Hematopoietic multipotent progenitor cell treated with erythropoietin and hydrocortisone succinate and interleukin-3 and kit ligand, for 15 days (in vitro differentiated cells): Measurements from ENCODE around the gene NOCT.
"Not testable (repeated sequence)": the region's sequence is repeated elsewhere in the genome, so short reads cannot be mapped to it uniquely, and the experiment has no call there.

Experiments used
- DNase-seq: peaks from one replicate; pipeline ENCODE4 v3.0.0-alpha.2; 2015; ENCODE audit warnings: low spot score

The NOCT gene

DNA sequence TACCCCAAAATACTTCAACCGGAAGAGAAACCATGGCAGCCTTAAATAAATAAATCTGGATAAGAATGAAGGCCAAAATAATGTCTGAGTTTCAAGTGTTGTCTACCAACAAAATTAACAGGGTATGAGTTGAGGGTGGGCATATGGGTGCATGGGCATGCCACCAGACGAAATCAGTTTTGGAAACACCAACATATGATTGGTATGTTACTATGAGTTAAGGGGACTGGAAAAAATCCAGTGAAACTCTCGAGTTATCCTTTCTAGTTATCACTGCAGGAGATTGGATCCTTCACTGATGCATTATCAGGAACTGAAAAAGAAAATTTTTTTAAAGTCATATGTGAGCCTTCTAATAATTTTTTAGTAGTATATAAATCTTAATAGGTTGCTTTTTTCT, 32.4 kb downstream of the NOCT start:
- no peak for DNase-seq

DNA sequence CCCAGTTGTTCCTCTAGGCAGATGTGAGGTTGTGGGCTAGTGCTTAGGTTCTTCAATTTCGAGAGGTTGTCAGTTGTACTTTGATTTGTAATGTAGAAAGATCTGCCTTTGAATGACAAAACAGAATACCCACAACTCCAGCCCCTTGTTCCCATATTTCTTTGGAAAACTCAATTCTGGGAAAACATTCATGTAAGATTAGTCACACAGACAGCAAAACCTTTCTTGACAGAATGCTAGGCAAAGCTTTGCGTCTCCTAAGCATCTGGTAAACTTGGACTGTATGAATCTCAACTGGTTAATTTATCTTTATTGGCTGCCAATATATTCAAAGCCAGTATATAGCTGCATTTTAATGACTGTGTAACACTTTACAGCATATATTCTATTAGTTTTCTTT, 34.9 kb downstream of the NOCT start:
- DNase-seq: no peak

DNA sequence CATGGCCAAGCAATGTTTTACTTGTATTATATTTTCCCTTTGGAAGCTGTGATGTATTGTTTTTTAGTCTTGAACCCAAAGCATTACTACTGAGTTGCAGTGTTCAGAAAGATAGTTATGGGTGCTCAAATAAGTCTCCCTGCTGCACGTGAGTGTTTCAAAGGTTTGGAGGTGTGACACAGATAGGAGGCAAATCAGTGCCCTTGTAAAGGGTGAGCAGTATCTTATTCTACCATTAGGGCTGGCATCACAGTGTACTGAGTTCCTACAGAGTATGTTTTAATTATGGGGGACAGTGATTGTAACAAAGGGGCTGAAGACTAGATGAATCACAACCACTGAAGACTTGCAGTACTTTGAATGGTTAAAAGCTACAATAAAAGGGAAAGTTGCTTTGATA, 38.3 kb downstream of the NOCT start:
- DNase-seq: no peak

GRCh38 chr4:139054791-139055505, 39.4 kb downstream of the NOCT start:
- no peak for DNase-seq

DNA sequence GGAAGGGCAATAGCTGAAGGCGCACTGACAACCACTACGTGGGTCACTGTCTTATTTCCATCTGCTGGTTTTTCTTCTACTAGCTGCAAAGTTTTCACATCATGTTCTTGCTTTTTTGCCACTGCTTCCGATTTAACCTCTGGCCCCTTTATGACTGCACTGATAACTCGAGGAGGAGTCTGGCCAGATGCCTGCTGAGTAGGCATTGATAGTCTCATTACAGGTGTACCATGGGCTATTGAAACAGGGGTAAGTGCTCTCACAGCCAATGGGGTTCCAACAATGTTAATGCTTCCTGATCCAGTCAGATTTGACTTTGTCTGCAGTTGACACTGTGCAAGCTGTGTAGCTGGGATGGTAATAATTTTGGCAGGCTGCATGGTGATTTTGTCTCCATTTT, 43.4 kb downstream of the NOCT start:
- DNase-seq: not testable (repeated sequence)

DNA sequence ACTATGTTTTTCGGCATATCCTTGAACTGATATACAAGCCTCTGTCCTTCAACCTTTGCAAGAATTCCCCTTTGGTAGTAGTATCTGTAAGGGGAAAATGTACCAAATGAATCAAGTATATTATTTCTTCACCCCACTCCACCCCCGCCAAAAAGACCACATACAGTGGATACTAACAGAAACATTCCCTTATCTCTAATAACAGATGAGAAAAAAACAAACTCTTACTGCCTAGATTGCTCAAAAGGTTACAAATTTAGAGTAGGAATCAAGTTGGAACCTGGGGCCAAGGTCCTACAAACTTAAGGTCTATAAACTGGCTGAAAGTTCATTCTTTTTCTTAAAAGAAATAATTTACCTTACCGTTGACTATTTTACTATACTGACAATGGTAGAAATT, 45.0 kb downstream of the NOCT start:
- DNase-seq: no peak

DNA sequence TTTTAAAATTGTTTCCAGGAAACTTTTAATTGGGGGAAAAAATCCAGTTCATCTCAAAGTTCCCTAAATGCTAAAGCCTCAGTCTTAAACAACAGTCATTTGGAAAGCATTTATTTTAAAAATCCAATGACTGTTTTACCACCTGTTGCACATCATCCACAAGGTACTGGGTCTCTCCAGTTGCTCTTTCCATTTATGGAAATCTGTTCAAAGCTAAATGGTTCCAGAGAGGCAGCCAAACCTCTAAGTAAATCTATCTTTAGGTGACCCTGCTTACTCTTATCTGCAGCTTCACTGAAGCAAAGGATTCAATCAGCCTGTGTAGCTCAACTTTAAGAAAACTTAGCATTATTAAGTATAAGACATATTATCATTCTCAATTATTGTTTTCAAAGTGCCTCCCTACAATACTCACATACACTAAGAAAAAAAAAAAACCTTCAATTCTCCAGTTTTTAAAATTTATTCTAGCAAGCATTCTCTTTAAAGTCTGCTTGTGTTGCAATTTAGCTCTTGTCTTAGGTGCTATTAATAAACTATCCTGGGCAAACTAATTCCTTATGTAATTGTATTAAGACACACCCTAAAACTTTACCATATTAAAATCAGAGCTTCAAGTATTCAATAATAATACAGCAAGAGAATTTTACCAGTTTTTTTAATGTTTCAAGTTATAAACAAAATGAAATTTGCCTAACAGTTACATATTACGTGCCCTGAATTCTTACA, 60.6 kb downstream of the NOCT start:
- no peak for DNase-seq

DNA sequence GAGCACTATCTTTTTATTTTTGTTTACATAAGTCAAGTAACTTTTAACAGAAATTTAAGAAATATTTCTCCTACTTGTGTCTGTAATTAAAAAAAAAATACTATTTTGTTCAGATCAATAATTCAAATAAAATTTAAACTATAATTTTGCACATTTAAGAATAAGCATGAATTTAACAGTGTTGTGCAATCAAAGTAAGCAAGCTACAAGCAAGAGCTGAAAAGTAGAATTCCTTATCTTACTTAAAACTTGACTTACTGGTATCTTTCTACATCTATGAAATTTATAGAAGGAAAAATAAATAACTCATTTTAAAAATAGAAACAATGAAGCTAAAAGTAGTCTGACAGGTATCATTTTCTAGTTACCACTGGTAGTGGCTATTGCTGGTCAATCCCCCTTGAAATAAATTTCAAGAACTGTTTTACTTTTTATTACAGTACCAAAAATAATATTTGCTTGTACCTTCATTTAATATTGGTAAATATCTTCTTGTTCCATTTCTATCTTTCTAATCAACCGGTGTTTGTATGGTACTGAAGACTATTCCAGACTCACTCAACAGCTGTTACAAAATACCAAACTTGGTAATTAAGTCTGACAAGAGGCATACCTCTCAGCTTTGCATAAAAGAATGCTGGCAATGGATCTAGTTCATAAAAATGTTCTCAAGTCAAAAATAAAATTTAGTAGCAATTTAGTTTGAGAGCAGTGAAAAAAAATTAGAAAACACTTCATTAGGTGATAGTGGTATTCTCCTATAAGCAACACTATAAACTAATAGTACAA, 62.2 kb downstream of the NOCT start:
- no peak for DNase-seq

GRCh38 chr4:139078926-139079325, 63.3 kb downstream of the NOCT start:
- DNase-seq: no peak

- peak; percentile 94 for DNase-seq
Observed at GRCh38 chr4:139082750-139083606, 67.4 kb downstream of the NOCT start.

DNA sequence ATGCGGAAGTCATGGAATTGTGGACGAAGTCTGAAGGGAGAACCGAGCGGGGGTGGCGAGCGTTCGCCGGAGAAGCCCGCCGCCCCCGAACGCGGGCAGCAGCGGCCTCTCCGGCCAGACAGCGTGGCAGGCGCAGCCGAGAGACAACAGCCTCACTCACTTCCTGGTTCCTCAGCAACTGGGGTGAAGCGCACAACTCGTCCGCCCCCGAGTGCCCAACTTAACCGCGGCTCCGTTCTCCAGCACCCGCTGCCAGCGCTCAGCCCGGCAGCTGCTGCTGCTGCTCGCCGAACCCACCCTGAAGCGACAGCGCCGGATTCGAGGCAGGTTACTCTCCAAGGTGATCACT, 68.0 kb downstream of the NOCT start:
- DNase-seq: peak; percentile 61

DNA sequence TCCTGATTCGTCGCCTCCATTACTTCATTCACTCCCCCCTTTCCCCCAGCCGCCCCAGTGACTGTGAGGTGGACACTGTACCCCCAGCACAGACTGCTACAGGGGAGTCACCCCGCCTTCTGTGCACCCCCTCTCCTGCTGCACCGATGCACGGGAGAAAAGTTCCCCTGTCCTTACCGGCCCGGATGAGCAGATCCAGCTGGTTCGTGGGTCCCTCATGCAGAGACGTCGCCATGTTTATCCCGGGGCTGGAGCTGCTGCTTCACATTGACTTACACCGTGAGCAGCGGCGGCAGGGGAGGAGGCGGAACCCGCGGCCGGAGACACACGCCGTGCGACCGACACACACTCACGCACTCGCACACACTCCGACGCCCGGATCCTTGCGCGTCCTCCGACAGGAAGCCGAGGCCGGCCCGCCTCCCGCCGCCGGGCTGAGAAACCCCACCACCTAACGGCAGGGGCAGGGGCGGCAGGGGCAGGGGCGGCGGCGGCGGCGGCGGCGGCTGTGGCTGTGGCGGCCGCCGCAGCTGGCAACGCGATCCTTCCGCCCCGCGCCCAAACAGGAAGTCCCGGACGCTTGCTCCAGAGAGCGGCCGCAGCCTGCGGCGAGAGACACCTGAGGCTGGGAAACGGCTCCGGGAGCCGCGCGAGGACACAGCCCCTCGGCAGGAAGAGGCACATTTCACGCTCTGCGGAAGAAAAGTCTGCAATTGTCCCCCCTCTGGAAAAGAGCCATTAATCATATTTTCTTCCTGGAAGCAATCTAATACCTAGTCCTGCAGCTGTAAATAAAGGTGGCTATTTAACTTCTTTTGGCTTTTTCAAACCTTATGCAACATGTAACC, 68.6 kb downstream of the NOCT start:
- peak; percentile 81 for DNase-seq

- DNase-seq: peak; percentile 31
Observed at GRCh38 chr4:139084804-139085093, 69.2 kb downstream of the NOCT start.

GRCh38 chr4:139085141-139085540, 69.6 kb downstream of the NOCT start:
- peak; percentile 37 for DNase-seq

DNA sequence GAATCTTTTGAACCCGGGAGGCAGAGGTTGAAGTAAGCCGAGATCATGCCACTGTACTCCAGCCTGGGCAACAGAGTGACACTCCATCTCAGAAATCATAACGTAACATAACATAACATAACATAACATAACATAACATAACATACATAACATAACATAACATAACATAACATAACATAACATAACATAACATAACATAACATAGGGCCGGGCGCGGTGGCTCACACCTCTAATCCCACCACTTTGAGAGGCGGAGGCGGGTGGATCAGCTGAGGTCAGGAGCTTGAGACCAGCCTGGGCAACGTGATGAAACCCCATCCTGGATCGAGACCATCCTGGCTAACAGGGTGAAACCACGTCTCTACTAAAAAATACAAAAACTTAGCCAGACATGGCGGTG, 76.7 kb downstream of the NOCT start:
- DNase-seq: no peak
